ENCODE data around the gene ZNF813. TPM values are rescaled to one million over a fixed set of nuclear protein-coding genes. Genes with fewer than 3 reads are reported as not detected.
A peak's percentile ranks its signal among the peaks of the same experiment; 100 is the strongest.
"Not testable (repeated sequence)": the region's sequence is repeated elsewhere in the genome, so short reads cannot be mapped to it uniquely, and the experiment has no call there.

ZNF813 gene
- total and polyA plus RNA-seq, 7 donors = 1.2 to 4.2 (median 2.9) TPM

- H3K4me3 ChIP-seq; DNase-seq; H3K4me1 ChIP-seq; intact Hi-C loops (cut with DNase I); H3K27ac ChIP-seq; H3K27me3 ChIP-seq: not testable (repeated sequence)
- 95 to 99% methylated on average over 2 of the region's 2 CpGs for WGBS, 2 donors
- Histone ChIP-seq H3K36me3 (peaks cover 0 to 58% (median 23%) of the 10 kb centered on the region in 4 donors), H3K9me3 (peaks cover 3 to 28% (median 17%) of the 10 kb centered on the region in 4 donors)
Observed at GRCh38 chr19:53483751-53484150, 16.2 kb downstream of the ZNF813 start.

DNA sequence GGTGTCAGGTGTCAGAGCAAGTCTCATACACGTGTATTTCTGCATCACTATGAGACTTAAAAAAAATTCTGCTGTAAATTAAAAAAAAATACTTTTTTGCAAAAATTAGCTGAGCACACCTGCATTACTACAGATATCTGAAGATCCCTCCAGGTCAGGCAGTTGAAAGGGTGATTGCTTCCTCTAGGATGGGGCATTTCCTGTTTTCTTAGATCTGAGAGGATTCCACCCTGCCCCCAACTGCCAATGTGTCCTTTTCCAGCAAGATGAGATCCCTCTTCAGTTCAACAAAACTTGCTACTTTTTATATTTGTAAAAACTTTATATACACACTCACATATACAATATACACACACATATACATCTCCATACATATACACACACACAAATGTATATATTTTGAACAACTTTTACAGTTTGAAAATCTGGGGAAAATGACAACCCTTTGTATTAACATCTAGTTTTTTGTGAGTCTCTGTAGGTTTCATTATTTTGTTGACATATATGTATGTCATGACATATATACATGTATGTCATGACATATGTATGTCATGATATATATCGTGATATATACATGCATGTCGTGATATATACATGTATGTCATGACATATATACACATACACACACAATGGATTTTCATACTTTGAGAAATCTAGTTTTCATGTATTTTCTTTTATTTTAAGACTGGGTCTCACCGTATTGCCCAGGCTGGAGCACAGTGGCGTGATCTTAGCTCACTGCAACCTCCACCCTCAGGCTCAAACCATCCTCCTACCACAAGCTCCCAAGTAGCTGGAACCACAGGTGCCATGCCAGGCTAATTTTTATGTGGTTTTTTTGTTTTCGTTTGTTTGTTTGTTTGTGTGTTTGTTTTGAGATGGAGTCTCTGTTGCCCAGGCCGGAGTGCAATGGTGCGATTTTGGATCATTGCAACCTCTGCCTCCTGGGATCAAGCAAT, 17.8 kb downstream of the ZNF813 start:
- H3K9me3 ChIP-seq = peaks cover 3 to 27% (median 11%) of the 10 kb centered on the region in 4 donors
- no peak overlapping the region for H3K27ac ChIP-seq
- peaks cover 0 to 57% (median 23%) of the 10 kb centered on the region in 4 donors for H3K36me3 ChIP-seq
- H3K27me3 ChIP-seq = no peaks in the 10 kb centered on the region
- 85 to 89% methylated on average over 8 of the region's 8 CpGs for WGBS, 2 donors
- no peak for DNase-seq
- no peaks in the 10 kb centered on the region for H3K4me1 ChIP-seq
- H3K4me3 ChIP-seq = no peak overlapping the region
- no peak for TF ChIP-seq POLR2AphosphoS5 (IDR thresholded peaks at IDR 0.05)
- TF ChIP-seq EP300 (IDR thresholded peaks at IDR 0.05) = no peak
- TF ChIP-seq CTCF (IDR thresholded peaks at IDR 0.05) = no peak
- no peak for TF ChIP-seq POLR2A (IDR thresholded peaks at IDR 0.05)
- intact Hi-C loops (cut with DNase I) = no loop called here

- H3K27ac ChIP-seq = no peak overlapping the region
- peaks cover 0 to 55% (median 12%) of the 10 kb centered on the region in 4 donors for H3K9me3 ChIP-seq
- TF ChIP-seq POLR2AphosphoS5 (IDR thresholded peaks at IDR 0.05) = no peak
- TF ChIP-seq EP300 (IDR thresholded peaks at IDR 0.05) = no peak
- no peak for TF ChIP-seq CTCF (IDR thresholded peaks at IDR 0.05)
- TF ChIP-seq POLR2A (IDR thresholded peaks at IDR 0.05) = no peak
- no peak overlapping the region for H3K4me3 ChIP-seq
- 95 to 96% methylated on average over 5 of the region's 5 CpGs for WGBS, 2 donors
- peaks cover 4 to 64% (median 24%) of the 10 kb centered on the region in 4 donors for H3K36me3 ChIP-seq
- H3K4me1 ChIP-seq = no peaks in the 10 kb centered on the region
- no peak for DNase-seq
- H3K27me3 ChIP-seq = no peaks in the 10 kb centered on the region
- intact Hi-C loops (cut with DNase I) = no loop called here
Observed at GRCh38 chr19:53492153-53492552, 24.6 kb downstream of the ZNF813 start.

GRCh38 chr19:53497311-53498023, 29.9 kb downstream of the ZNF813 start:
- Histone ChIP-seq H3K36me3 (peaks cover 0 to 15% (median 0%) of the 10 kb centered on the region in 4 donors), H3K9me3 (peaks cover 0 to 26% (median 5%) of the 10 kb centered on the region in 4 donors)
- H3K27ac ChIP-seq; DNase-seq; intact Hi-C loops (cut with DNase I); H3K27me3 ChIP-seq; H3K4me1 ChIP-seq; H3K4me3 ChIP-seq: not testable (repeated sequence)
- 38 to 54% methylated on average over 11 of the region's 11 CpGs for WGBS, 2 donors

DNA sequence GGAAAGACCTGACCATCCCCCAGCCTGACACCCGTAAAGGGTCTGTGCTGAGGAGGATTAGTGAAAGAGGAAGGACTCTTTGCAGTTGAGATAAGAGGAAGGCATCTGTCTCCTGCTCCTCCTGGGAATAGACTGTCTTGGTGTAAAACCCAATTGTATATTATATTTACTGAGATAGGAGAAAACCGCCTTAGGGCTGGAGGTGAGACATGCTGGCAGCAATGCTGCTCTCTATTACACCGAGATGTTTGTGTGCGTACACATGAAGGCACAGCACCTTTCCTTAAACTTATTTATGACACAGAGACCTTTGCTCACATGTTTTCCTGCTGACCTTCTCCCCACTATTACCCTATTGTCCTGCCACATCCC, 30.5 kb downstream of the ZNF813 start:
- Histone ChIP-seq H3K36me3 (peaks cover 0 to 12% (median 0%) of the 10 kb centered on the region in 4 donors), H3K9me3 (peaks cover 0 to 22% (median 3%) of the 10 kb centered on the region in 4 donors)
- H3K27ac ChIP-seq; H3K27me3 ChIP-seq; H3K4me1 ChIP-seq; H3K4me3 ChIP-seq; intact Hi-C loops (cut with DNase I); DNase-seq: not testable (repeated sequence)
- WGBS, 2 donors = 48 to 54% methylated on average over 4 of the region's 4 CpGs

- H3K27me3 ChIP-seq; H3K9me3 ChIP-seq; H3K4me3 ChIP-seq; intact Hi-C loops (cut with DNase I); DNase-seq; H3K36me3 ChIP-seq; H3K27ac ChIP-seq: not testable (repeated sequence)
- 44 to 59% methylated on average over 7 of the region's 7 CpGs for WGBS, 2 donors
- H3K4me1 ChIP-seq = peaks cover 0 to 11% (median 2%) of the 10 kb centered on the region in 4 donors
Observed at GRCh38 chr19:53503151-53503550, 35.6 kb downstream of the ZNF813 start.

DNA sequence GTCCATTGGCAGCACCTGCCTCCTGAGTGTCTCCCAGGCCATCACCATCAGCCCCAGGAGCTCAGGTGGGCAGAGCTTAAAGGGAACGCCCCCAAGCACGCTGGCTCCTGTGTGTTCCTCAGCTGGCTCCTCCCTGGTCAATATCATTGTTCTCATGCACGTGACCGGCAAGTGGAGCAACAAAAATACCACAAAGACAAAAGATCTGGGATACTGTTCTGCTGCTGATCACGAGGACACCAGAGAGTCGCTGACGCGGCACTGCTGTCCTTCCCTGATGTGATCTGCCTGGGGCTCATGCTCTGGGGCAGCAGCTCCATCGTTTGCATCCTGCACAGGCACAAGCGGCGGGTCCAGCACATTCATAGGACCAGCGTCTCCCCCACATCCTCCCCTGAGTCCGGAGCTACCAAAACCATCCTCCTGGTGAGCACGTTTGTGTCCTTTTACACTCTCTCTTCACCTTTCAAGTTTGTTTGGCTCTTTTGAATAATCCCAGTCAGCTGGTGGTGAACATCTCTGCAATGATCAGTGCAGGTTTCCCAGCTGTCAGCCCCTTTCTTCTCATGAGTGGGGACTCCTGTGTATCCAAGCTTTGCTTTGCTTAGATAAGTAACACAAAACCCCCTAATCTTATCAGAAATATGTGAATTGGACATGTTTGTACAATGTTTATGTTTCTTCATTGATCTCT, 36.3 kb downstream of the ZNF813 start:
- peak overlapping the region in 1 of 4 donors; percentile 32 for H3K4me3 ChIP-seq
- H3K27me3 ChIP-seq; H3K36me3 ChIP-seq; DNase-seq; H3K27ac ChIP-seq; H3K9me3 ChIP-seq; intact Hi-C loops (cut with DNase I): not testable (repeated sequence)
- peaks cover 0 to 11% (median 2%) of the 10 kb centered on the region in 4 donors for H3K4me1 ChIP-seq
- 19 to 21% methylated on average over 7 to 12 of the region's 14 CpGs for WGBS, 2 donors

Data from sigmoid colon (tissue), 7 donors.